OCI-LY3 (cell line): Measurements from ENCODE around the gene FCHSD1.

ENCODE experiments used
- EZH2phosphoT487 ChIP-seq: fragments of 200-600 bp; shearing (Covaris generic); IDR thresholded peaks from 2 replicates; pipeline ENCODE4 v1.6.1; 2018; ENCODE audit warnings: antibody characterized with exemption, mixed run types, low read depth
- TF ChIP-seq, protein P1 (sequence below): fragments of 200-600, 300-600 bp; sonication (generic); IDR thresholded peaks from 2 replicates; pipeline ENCODE4 v1.5.1; 2014; ENCODE audit warnings: antibody characterized with exemption, low read length, low read depth

DNA sequence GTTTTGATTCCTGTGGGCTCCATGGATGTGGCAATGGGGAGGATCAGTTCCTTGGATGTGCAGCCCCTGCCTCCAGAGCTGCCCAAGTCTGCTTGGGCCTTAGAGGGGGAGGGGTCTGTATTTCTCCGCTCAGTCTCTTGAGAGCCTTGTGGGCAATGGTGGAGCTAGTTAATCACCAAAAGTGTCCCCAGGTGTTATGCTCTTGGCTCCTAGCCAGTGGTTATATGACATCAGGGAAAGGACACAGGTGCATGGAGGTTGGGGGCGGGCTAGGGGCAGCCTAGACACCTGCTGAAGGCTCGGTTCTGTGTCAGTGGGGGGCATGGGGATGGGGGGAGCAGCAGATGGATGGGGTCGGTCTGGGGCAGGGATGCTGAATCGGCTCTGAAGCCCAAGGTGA lies 43.3 kb upstream of the FCHSD1 start:
- TF ChIP-seq, protein P1, sequence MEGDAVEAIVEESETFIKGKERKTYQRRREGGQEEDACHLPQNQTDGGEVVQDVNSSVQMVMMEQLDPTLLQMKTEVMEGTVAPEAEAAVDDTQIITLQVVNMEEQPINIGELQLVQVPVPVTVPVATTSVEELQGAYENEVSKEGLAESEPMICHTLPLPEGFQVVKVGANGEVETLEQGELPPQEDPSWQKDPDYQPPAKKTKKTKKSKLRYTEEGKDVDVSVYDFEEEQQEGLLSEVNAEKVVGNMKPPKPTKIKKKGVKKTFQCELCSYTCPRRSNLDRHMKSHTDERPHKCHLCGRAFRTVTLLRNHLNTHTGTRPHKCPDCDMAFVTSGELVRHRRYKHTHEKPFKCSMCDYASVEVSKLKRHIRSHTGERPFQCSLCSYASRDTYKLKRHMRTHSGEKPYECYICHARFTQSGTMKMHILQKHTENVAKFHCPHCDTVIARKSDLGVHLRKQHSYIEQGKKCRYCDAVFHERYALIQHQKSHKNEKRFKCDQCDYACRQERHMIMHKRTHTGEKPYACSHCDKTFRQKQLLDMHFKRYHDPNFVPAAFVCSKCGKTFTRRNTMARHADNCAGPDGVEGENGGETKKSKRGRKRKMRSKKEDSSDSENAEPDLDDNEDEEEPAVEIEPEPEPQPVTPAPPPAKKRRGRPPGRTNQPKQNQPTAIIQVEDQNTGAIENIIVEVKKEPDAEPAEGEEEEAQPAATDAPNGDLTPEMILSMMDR, result no peak
- TF ChIP-seq EZH2phosphoT487, result no peak
